Lower leg skin (tissue), 3 donors: ENCODE data around the gene SCD.

Experiments used
- POLR2A ChIP-seq, 2 donors: fragments of 450-650 bp; IDR thresholded peaks; one replicate each; pipeline ENCODE4 v1.6.1; 2016 to 2017; ENCODE audit warnings: antibody characterized with exemption in 2 of 2, mild to moderate bottlenecking in 1 of 2, moderate library complexity in 1 of 2
- TF ChIP-seq, protein P1 (sequence below), 3 donors: fragments of 450-650 bp; IDR thresholded peaks; one replicate each; pipeline ENCODE4 v1.5.1; 2016; ENCODE audit warnings: antibody characterized with exemption in 3 of 3, mild to moderate bottlenecking in 3 of 3, moderate library complexity in 2 of 3

DNA sequence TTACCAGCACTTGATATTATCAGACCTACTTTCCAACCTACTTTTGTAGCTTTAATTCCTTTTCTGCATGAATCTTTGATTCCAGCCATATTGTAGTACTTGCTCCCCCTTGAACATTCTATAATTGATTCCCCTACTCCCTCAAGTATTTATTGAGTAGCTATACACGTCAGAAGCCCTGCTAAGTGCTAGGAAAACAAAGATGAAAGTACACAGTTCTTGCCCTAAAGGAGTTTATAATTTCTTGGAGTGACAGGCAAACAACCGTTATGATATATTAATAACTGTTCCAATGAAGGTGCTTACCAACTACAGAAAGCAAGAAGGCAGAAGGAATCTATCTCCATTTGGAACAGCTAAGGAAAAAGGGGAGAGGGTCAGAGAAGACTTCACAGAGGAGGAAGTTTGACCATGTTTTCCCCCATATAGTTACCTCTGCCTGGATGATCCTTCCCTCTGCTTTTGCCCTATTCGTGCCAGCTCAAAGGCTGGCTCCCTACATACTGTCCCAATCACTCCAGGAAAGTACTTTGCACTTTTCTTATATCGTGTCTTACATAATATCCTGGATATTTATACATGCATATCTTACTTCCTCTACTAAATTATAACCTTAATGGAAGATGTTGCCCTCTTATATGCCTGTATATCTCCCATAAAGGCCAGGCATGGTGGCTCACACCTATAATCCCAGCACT lies 54.7 kb downstream of the SCD start:
- TF ChIP-seq, protein P1, sequence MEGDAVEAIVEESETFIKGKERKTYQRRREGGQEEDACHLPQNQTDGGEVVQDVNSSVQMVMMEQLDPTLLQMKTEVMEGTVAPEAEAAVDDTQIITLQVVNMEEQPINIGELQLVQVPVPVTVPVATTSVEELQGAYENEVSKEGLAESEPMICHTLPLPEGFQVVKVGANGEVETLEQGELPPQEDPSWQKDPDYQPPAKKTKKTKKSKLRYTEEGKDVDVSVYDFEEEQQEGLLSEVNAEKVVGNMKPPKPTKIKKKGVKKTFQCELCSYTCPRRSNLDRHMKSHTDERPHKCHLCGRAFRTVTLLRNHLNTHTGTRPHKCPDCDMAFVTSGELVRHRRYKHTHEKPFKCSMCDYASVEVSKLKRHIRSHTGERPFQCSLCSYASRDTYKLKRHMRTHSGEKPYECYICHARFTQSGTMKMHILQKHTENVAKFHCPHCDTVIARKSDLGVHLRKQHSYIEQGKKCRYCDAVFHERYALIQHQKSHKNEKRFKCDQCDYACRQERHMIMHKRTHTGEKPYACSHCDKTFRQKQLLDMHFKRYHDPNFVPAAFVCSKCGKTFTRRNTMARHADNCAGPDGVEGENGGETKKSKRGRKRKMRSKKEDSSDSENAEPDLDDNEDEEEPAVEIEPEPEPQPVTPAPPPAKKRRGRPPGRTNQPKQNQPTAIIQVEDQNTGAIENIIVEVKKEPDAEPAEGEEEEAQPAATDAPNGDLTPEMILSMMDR (IDR thresholded peaks at IDR 0.05), result no peak
- no peak for TF ChIP-seq POLR2A (IDR thresholded peaks at IDR 0.05)
